ENCODE results near the gene TRIM26. TPM values are rescaled to one million over a fixed set of nuclear protein-coding genes. Genes with fewer than 3 reads are reported as not detected.

Gene TRIM26
- total and polyA plus RNA-seq, 2 of the 13 experiments (the other 11 are each of a cell fraction or from before 2014, with no cell fraction given) = 27.1 to 38.7 TPM

GRCh38 chr6:30163918-30164654 is 49.1 kb downstream of the TRIM26 start (continued):
- TF ChIP-seq, protein P1, sequence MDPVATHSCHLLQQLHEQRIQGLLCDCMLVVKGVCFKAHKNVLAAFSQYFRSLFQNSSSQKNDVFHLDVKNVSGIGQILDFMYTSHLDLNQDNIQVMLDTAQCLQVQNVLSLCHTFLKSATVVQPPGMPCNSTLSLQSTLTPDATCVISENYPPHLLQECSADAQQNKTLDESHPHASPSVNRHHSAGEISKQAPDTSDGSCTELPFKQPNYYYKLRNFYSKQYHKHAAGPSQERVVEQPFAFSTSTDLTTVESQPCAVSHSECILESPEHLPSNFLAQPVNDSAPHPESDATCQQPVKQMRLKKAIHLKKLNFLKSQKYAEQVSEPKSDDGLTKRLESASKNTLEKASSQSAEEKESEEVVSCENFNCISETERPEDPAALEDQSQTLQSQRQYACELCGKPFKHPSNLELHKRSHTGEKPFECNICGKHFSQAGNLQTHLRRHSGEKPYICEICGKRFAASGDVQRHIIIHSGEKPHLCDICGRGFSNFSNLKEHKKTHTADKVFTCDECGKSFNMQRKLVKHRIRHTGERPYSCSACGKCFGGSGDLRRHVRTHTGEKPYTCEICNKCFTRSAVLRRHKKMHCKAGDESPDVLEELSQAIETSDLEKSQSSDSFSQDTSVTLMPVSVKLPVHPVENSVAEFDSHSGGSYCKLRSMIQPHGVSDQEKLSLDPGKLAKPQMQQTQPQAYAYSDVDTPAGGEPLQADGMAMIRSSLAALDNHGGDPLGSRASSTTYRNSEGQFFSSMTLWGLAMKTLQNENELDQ (CRISPR knock-in tag; IDR thresholded peaks at IDR 0.05; ENCODE audit: borderline replicate concordance) = no peak
- TF ChIP-seq ZNF232 (CRISPR knock-in tag; IDR thresholded peaks at IDR 0.05; ENCODE audit: borderline replicate concordance) = no peak
- 0 out of 2 replicates have a peak, but pooled peaks have one; percentile 45 for TF ChIP-seq ZNF263 (CRISPR knock-in tag; IDR thresholded peaks at IDR 0.05)
- no peak for TF ChIP-seq LBX2 (CRISPR knock-in tag; IDR thresholded peaks at IDR 0.05; ENCODE audit: borderline replicate concordance)
- peak; percentile 4; the same call in 1 of the 2 replicates for TF ChIP-seq SIN3A (IDR thresholded peaks at IDR 0.05; ENCODE audit: borderline replicate concordance, low read depth, low read length)
- TF ChIP-seq, protein P2, sequence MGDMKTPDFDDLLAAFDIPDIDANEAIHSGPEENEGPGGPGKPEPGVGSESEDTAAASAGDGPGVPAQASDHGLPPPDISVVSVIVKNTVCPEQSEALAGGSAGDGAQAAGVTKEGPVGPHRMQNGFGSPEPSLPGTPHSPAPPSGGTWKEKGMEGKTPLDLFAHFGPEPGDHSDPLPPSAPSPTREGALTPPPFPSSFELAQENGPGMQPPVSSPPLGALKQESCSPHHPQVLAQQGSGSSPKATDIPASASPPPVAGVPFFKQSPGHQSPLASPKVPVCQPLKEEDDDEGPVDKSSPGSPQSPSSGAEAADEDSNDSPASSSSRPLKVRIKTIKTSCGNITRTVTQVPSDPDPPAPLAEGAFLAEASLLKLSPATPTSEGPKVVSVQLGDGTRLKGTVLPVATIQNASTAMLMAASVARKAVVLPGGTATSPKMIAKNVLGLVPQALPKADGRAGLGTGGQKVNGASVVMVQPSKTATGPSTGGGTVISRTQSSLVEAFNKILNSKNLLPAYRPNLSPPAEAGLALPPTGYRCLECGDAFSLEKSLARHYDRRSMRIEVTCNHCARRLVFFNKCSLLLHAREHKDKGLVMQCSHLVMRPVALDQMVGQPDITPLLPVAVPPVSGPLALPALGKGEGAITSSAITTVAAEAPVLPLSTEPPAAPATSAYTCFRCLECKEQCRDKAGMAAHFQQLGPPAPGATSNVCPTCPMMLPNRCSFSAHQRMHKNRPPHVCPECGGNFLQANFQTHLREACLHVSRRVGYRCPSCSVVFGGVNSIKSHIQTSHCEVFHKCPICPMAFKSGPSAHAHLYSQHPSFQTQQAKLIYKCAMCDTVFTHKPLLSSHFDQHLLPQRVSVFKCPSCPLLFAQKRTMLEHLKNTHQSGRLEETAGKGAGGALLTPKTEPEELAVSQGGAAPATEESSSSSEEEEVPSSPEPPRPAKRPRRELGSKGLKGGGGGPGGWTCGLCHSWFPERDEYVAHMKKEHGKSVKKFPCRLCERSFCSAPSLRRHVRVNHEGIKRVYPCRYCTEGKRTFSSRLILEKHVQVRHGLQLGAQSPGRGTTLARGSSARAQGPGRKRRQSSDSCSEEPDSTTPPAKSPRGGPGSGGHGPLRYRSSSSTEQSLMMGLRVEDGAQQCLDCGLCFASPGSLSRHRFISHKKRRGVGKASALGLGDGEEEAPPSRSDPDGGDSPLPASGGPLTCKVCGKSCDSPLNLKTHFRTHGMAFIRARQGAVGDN (CRISPR knock-in tag; IDR thresholded peaks at IDR 0.05) = peak; percentile 29; the same call in 1 of the 2 replicates
- no peak for TF ChIP-seq FOSL2 (CRISPR knock-in tag; IDR thresholded peaks at IDR 0.05)
- 0 out of 2 replicates have a peak, but pooled peaks have one; percentile 4 for TF ChIP-seq ZNF589 (CRISPR knock-in tag; conservative IDR thresholded peaks at IDR 0.05)
- no peak for TF ChIP-seq FOXP1 (IDR thresholded peaks at IDR 0.05)
- TF ChIP-seq FOXP1 (CRISPR knock-in tag; IDR thresholded peaks at IDR 0.05) = no peak
- TF ChIP-seq HOXA5 (CRISPR knock-in tag; IDR thresholded peaks at IDR 0.05) = peak; percentile 29; the same call in 1 of the 2 replicates
- TF ChIP-seq ZBTB38 (CRISPR knock-in tag; IDR thresholded peaks at IDR 0.05) = 0 out of 2 replicates have a peak, but pooled peaks have one; percentile 3
- no peak; the same call in 1 of the 2 replicates for TF ChIP-seq ZNF572 (CRISPR knock-in tag; IDR thresholded peaks at IDR 0.05)
- no peak for TF ChIP-seq AGO2 (optimal IDR thresholded peaks at IDR 0.05; ENCODE audit: low read depth, low read length)
- TF ChIP-seq ZNF160 (CRISPR knock-in tag; IDR thresholded peaks at IDR 0.05) = 0 out of 2 replicates have a peak, but pooled peaks have one; percentile 10
- TF ChIP-seq ZFP91 (CRISPR knock-in tag; IDR thresholded peaks at IDR 0.05; ENCODE audit: borderline replicate concordance) = peak; percentile 1; the same call in 1 of the 2 replicates
- peak; percentile 7 for TF ChIP-seq SRSF1 (optimal IDR thresholded peaks at IDR 0.05; ENCODE audit: low read depth, low read length)
